ENCODE measurements around the gene MFN2. TPM values are rescaled to one million over a fixed set of nuclear protein-coding genes. Genes with fewer than 3 reads are reported as not detected.

Gene MFN2
- total and polyA plus RNA-seq, 2 of the 8 experiments (the other 6 are each of a cell fraction or from before 2014, with no cell fraction given): 34.0 to 62.5 TPM

DNA sequence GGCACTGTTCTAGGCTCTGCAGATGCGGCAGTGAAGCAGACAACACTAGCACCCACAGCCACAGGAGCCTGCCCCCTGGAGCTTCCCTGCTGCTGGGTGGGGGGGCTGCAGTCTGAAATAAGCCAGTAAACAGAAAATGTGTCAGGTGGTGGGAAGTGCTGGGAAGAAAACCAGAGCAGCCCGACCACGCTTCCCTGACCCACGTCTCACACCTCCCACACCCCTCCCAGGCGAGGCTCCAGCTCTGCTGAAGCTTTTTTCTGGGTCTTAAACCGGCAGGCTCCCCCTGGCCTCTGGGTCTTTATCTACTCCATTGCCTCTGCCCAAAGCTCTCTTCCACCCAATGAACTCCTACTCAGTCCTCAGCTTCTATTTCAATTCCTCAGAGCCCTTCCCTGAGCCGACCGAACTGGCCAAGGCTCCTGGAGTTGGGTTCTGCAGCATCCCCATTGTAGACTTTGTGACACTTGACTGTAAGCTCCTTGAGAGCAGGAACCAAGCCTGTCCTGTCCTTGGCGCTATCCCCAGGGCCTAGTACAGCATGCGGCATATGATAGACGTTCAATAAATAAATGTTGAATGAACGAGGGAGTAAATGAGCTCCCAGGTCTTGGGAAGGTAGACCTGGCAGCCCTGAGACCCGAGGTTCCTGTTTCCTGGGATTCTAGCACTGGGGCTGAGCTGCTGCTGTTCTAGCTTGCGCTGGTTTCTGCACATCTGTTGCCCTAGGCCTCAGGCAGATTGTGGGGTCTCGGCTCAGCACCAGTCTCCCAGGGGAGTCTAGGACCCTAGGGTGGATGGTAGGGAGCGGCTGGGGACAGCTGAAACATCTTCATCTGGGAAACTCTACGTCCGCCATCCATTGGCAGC is 57.5 kb downstream of the MFN2 start (continued):
- TF ChIP-seq SIN3A (conservative IDR thresholded peaks at IDR 0.05 in 1 of 2, IDR thresholded peaks at IDR 0.05 in 1 of 2; ENCODE audit: low read depth in 1 of 2, low read length in 2 of 2) (no peak), CTBP2 (IDR thresholded peaks at IDR 0.05; ENCODE audit: borderline replicate concordance, insufficient read depth, insufficient read length, low read length) (no peak), RFX5 (IDR thresholded peaks at IDR 0.05; ENCODE audit: borderline replicate concordance, low read depth, low read length) (no peak), CREB1 (IDR thresholded peaks at IDR 0.05) (no peak), SIRT6 (IDR thresholded peaks at IDR 0.05; ENCODE audit: low read length) (no peak), KDM5A (IDR thresholded peaks at IDR 0.05; ENCODE audit: low read length) (no peak), SUZ12 (IDR thresholded peaks at IDR 0.05; ENCODE audit: low read length) (no peak), TCF12 (IDR thresholded peaks at IDR 0.05; ENCODE audit: low read depth, low read length) (no peak), E2F6 (IDR thresholded peaks at IDR 0.05) (no peak)

All from H1 (cell line).